Measurements from ENCODE around the gene RPS6KA4. TPM values are rescaled to one million over a fixed set of nuclear protein-coding genes. Genes with fewer than 3 reads are reported as not detected.

RPS6KA4 gene
- polyA plus RNA-seq, 1 donor (not counting 4 experiments of a cell fraction or from before 2014, with no cell fraction given): 52.4 TPM

DNA sequence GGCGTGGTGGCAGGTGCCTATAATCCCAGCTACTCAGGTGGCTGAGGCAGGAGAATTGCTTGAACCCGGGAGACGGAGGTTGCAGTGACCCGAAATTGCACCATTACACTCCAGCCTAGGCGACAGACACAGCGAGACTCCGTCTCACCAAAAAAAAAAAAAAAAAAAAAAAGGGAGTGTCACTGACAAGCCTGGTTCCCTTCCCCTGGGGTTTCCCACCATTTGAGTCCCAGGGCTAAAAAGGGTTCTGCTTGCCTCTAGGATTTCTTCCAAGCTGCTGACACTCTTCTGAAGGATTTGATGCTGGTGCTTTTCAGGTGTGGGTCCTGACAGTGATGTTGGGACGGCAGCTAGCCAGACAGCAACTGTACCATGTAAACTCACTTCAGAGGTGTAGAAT, 20.2 kb upstream of the RPS6KA4 start:
- peaks cover 16% of the 10 kb centered on the region for H3K4me1 ChIP-seq (ENCODE audit: control insufficient read depth, extremely low read depth, insufficient read depth, low read length)
- H3K36me3 ChIP-seq (ENCODE audit: control insufficient read depth in 2 of 2, extremely low read depth in 1 of 2, insufficient read depth in 2 of 2, low read length in 2 of 2): no peaks in the 10 kb centered on the region
- no peaks in the 10 kb centered on the region for H3K27me3 ChIP-seq (ENCODE audit: control insufficient read depth, extremely low read depth, insufficient read depth, low read length)
- dilution Hi-C loops (cut with MboI; ENCODE audit: extremely low pct_ligation_motif_present, low sequenced_read_pairs): no loop called here
- H3K4me3 ChIP-seq (ENCODE audit: control insufficient read depth in 2 of 3, extremely low read depth in 1 of 3, insufficient read depth in 2 of 3, low read depth in 1 of 3, low read length in 3 of 3): no peak overlapping the region
- no peak overlapping the region for H3K9ac ChIP-seq (ENCODE audit: control insufficient read depth, extremely low read depth, insufficient read depth, low read length)
- DNase-seq (ENCODE audit: low read depth, low spot score): no peak
- no peaks in the 10 kb centered on the region for H4K20me1 ChIP-seq (ENCODE audit: control insufficient read depth, extremely low read depth, insufficient read depth, low read length)
- H3K4me2 ChIP-seq (ENCODE audit: control insufficient read depth, extremely low read depth, insufficient read depth, low read depth, low read length): no peak overlapping the region
- no peak for FAIRE-seq
- no peaks in the 10 kb centered on the region for H3K79me2 ChIP-seq (ENCODE audit: control insufficient read depth, insufficient read depth, low read length)
- H3K9me1 ChIP-seq (ENCODE audit: control insufficient read depth, extremely low read depth, insufficient read depth, low read length): no peaks in the 10 kb centered on the region
- no peaks in the 10 kb centered on the region for H3K9me3 ChIP-seq (ENCODE audit: control insufficient read depth, low read depth, low read length)
- H2AFZ ChIP-seq (ENCODE audit: control insufficient read depth, low read length): no peak overlapping the region
- TF ChIP-seq EZH2 (IDR thresholded peaks at IDR 0.05; ENCODE audit: low read length): no peak
- TF ChIP-seq, protein P1, sequence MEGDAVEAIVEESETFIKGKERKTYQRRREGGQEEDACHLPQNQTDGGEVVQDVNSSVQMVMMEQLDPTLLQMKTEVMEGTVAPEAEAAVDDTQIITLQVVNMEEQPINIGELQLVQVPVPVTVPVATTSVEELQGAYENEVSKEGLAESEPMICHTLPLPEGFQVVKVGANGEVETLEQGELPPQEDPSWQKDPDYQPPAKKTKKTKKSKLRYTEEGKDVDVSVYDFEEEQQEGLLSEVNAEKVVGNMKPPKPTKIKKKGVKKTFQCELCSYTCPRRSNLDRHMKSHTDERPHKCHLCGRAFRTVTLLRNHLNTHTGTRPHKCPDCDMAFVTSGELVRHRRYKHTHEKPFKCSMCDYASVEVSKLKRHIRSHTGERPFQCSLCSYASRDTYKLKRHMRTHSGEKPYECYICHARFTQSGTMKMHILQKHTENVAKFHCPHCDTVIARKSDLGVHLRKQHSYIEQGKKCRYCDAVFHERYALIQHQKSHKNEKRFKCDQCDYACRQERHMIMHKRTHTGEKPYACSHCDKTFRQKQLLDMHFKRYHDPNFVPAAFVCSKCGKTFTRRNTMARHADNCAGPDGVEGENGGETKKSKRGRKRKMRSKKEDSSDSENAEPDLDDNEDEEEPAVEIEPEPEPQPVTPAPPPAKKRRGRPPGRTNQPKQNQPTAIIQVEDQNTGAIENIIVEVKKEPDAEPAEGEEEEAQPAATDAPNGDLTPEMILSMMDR (optimal IDR thresholded peaks at IDR 0.05 in 1 of 3, IDR thresholded peaks at IDR 0.05 in 1 of 3, conservative IDR thresholded peaks at IDR 0.05 in 1 of 3; ENCODE audit: extremely low read depth in 1 of 3, insufficient read depth in 2 of 3, low read length in 3 of 3): no peak
- no peak overlapping the region for H3K27ac ChIP-seq (ENCODE audit: control insufficient read depth, insufficient read depth, low read length)

DNA sequence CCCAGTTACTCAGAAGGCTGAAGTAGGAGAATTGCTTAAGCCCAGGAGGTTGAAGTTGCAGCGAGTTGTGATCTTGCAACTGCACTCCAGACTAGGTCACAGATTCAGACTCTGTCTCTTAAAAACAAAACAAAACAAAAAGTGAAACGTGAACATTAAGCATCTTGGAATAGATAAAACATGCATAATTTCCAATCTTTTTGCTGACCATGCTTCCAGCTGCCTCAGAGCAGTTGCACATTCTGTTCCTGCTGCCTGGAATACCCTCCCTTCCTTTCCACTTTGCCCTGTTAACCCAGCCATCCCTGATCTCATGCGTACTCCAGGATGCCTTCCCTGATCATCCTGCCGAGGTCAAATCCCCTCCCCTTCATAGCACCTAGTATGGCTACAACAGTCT, 19.7 kb upstream of the RPS6KA4 start:
- H3K4me3 ChIP-seq (ENCODE audit: control insufficient read depth in 2 of 3, extremely low read depth in 1 of 3, insufficient read depth in 2 of 3, low read depth in 1 of 3, low read length in 3 of 3): no peak overlapping the region
- no peaks in the 10 kb centered on the region for H3K9me1 ChIP-seq (ENCODE audit: control insufficient read depth, extremely low read depth, insufficient read depth, low read length)
- no peak overlapping the region for H3K4me2 ChIP-seq (ENCODE audit: control insufficient read depth, extremely low read depth, insufficient read depth, low read depth, low read length)
- DNase-seq (ENCODE audit: low read depth, low spot score) (no peak), FAIRE-seq (no peak)
- H2AFZ ChIP-seq (ENCODE audit: control insufficient read depth, low read length): no peak overlapping the region
- H3K36me3 ChIP-seq (ENCODE audit: control insufficient read depth in 2 of 2, extremely low read depth in 1 of 2, insufficient read depth in 2 of 2, low read length in 2 of 2): no peaks in the 10 kb centered on the region
- no peaks in the 10 kb centered on the region for H3K9me3 ChIP-seq (ENCODE audit: control insufficient read depth, low read depth, low read length)
- dilution Hi-C loops (cut with MboI; ENCODE audit: extremely low pct_ligation_motif_present, low sequenced_read_pairs): no loop called here
- peaks cover 16% of the 10 kb centered on the region for H3K4me1 ChIP-seq (ENCODE audit: control insufficient read depth, extremely low read depth, insufficient read depth, low read length)
- H3K9ac ChIP-seq (ENCODE audit: control insufficient read depth, extremely low read depth, insufficient read depth, low read length): no peak overlapping the region
- H3K79me2 ChIP-seq (ENCODE audit: control insufficient read depth, insufficient read depth, low read length): no peaks in the 10 kb centered on the region
- no peak overlapping the region for H3K27ac ChIP-seq (ENCODE audit: control insufficient read depth, insufficient read depth, low read length)
- no peak for TF ChIP-seq EZH2 (IDR thresholded peaks at IDR 0.05; ENCODE audit: low read length)
- TF ChIP-seq, protein P1 (optimal IDR thresholded peaks at IDR 0.05 in 1 of 3, IDR thresholded peaks at IDR 0.05 in 1 of 3, conservative IDR thresholded peaks at IDR 0.05 in 1 of 3; ENCODE audit: extremely low read depth in 1 of 3, insufficient read depth in 2 of 3, low read length in 3 of 3): no peak
- H4K20me1 ChIP-seq (ENCODE audit: control insufficient read depth, extremely low read depth, insufficient read depth, low read length): no peaks in the 10 kb centered on the region
- H3K27me3 ChIP-seq (ENCODE audit: control insufficient read depth, extremely low read depth, insufficient read depth, low read length): no peaks in the 10 kb centered on the region
